ENCODE measurements around the gene SSX2IP.

The SSX2IP gene

GRCh38 chr1:84721152-84721551, 30.9 kb upstream of the SSX2IP start:
- Mint-ChIP-seq H3K4me3 (no peak overlapping the region), H3K36me3 (ENCODE audit: low read depth) (no peaks in the 10 kb centered on the region), H3K4me1 (ENCODE audit: low read depth) (peaks cover 26% of the 10 kb centered on the region), H3K27me3 (peaks cover 4% of the 10 kb centered on the region), H3K27ac (no peak overlapping the region), H3K9me3 (no peaks in the 10 kb centered on the region)
- DNase-seq: no peak

- Mint-ChIP-seq H3K27me3 (peaks cover 4% of the 10 kb centered on the region), H3K27ac (no peak overlapping the region), H3K4me3 (no peak overlapping the region), H3K4me1 (ENCODE audit: low read depth) (peaks cover 26% of the 10 kb centered on the region), H3K36me3 (ENCODE audit: low read depth) (no peaks in the 10 kb centered on the region), H3K9me3 (no peaks in the 10 kb centered on the region)
- no peak for DNase-seq
Measured at GRCh38 chr1:84720221-84720780, 30.0 kb upstream of the SSX2IP start.

DNA sequence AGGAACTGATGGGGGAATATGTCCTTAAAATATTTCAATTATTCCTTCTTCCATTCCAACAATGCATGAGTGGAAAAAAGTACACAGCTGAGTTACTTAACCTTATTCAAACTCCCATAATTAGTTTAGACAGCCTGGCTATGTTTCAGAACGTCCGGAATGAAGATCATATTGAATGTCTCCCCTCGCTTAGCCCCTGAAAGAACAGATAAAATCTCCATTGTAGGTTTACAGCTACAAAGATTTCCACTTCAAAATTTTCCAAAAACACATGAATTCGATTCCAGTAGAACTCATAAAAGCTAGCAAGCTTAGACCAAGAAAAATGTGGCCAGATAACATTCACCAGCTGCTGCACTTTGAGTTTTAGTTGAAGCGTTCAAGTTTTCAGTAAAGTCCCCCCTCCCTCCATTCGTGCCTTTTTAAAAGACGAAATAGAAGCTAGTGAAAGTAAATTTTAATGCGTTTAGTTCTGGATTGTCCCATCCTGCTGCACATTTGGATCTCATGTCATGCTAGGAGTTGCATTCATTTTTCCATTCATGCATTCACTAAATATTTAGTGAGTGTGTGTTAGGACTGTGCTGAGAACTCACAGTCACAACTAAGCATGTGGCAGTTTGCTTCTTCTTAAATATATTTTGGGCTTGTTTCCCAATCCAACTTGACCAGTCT, 29.4 kb upstream of the SSX2IP start:
- Mint-ChIP-seq H3K4me1 (ENCODE audit: low read depth) (peaks cover 26% of the 10 kb centered on the region), H3K9me3 (no peaks in the 10 kb centered on the region), H3K27me3 (peaks cover 4% of the 10 kb centered on the region), H3K4me3 (no peak overlapping the region), H3K27ac (no peak overlapping the region), H3K36me3 (ENCODE audit: low read depth) (no peaks in the 10 kb centered on the region)
- no peak for DNase-seq

- Mint-ChIP-seq H3K27ac (no peak overlapping the region), H3K36me3 (ENCODE audit: low read depth) (no peaks in the 10 kb centered on the region), H3K27me3 (no peaks in the 10 kb centered on the region), H3K9me3 (no peaks in the 10 kb centered on the region), H3K4me3 (no peak overlapping the region), H3K4me1 (ENCODE audit: low read depth) (peaks cover 5% of the 10 kb centered on the region)
- DNase-seq: no peak
Measured at GRCh38 chr1:84715342-84716019, 25.2 kb upstream of the SSX2IP start.

GRCh38 chr1:84712276-84712874, 22.1 kb upstream of the SSX2IP start:
- DNase-seq: no peak
- H3K9me3 Mint-ChIP-seq: no peaks in the 10 kb centered on the region
- no peak overlapping the region for H3K27ac Mint-ChIP-seq
- H3K27me3 Mint-ChIP-seq: peaks cover 3% of the 10 kb centered on the region
- no peaks in the 10 kb centered on the region for H3K36me3 Mint-ChIP-seq (ENCODE audit: low read depth)
- H3K4me3 Mint-ChIP-seq: no peak overlapping the region
- H3K4me1 Mint-ChIP-seq (ENCODE audit: low read depth): no peaks in the 10 kb centered on the region

DNA sequence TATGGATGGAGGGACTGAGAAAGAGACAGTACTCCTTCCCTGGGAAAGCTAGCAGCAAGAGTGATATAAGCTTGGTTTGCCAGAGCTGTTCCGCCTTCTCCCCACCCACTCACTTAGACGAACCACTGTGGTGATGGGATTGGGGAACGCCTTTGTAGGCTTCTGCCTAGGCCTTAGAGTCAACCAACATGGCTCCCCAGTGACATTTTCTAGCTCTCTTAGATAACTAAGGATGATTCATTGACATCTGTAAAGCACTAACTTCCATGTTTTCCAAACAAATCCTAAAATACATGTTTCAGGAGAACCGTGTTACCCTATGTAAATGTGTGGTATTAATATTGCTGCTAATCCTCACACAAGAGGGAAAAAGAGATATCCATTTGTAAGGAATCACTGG, 21.6 kb upstream of the SSX2IP start:
- Mint-ChIP-seq H3K9me3 (no peaks in the 10 kb centered on the region), H3K4me3 (no peak overlapping the region), H3K4me1 (ENCODE audit: low read depth) (no peaks in the 10 kb centered on the region), H3K27me3 (peaks cover 3% of the 10 kb centered on the region), H3K36me3 (ENCODE audit: low read depth) (no peaks in the 10 kb centered on the region), H3K27ac (no peak overlapping the region)
- DNase-seq: no peak

GRCh38 chr1:84711121-84711520, 20.9 kb upstream of the SSX2IP start:
- H3K4me1 Mint-ChIP-seq (ENCODE audit: low read depth): no peaks in the 10 kb centered on the region

DNA sequence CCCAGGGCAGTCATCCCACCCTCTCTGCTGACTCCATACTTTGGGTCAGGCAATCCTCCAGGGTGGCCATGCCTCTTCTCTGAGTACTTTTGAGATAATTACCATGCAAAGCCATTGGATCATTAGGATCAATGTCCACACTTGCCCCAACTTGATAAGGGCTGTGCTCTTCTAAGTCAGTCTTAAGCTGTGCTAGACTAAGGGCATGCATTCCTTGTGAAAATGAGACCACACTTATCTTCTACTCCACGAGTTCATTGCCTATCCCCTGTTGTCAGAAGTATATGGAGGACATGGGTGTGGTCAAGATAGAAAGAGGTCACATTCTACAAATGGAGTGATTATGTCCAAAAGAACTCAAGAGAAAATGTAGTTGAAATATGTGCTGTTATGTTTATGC, 18.9 kb upstream of the SSX2IP start:
- H3K27me3 Mint-ChIP-seq: peaks cover 3% of the 10 kb centered on the region
- no peak overlapping the region for H3K27ac Mint-ChIP-seq
- no peaks in the 10 kb centered on the region for H3K36me3 Mint-ChIP-seq (ENCODE audit: low read depth)
- H3K4me3 Mint-ChIP-seq: no peak overlapping the region
- H3K4me1 Mint-ChIP-seq (ENCODE audit: low read depth): no peaks in the 10 kb centered on the region
- DNase-seq: no peak
- H3K9me3 Mint-ChIP-seq: no peaks in the 10 kb centered on the region

More at GRCh38 chr1:84711121-84711520, 20.9 kb upstream of the SSX2IP start:
- H3K27ac Mint-ChIP-seq: no peak overlapping the region
- peaks cover 3% of the 10 kb centered on the region for H3K27me3 Mint-ChIP-seq
- no peak overlapping the region for H3K4me3 Mint-ChIP-seq
- H3K36me3 Mint-ChIP-seq (ENCODE audit: low read depth): no peaks in the 10 kb centered on the region
- no peaks in the 10 kb centered on the region for H3K9me3 Mint-ChIP-seq
- no peak for DNase-seq

DNA sequence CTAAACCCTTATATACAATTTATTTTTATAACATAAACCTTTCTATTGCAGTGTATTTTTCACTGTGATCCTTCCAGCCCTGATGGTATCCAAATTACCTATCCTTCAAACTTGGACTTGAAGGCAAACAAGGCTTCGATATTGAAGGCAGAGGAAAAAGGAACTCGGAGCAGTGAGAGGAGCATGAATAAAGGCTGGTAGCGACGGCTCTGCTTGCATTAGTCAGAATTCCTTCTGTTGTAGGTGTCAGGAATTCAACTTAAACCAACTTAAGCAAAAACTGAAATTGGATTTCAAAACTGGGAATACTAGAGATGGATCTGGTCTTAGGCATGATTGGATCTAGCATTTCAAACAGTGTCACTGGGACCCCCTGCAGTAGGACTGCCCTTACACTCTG, 17.8 kb upstream of the SSX2IP start:
- no peak for DNase-seq
- Mint-ChIP-seq H3K27ac (no peak overlapping the region), H3K4me3 (no peak overlapping the region), H3K4me1 (ENCODE audit: low read depth) (no peaks in the 10 kb centered on the region), H3K9me3 (no peaks in the 10 kb centered on the region), H3K36me3 (ENCODE audit: low read depth) (no peaks in the 10 kb centered on the region), H3K27me3 (peaks cover 6% of the 10 kb centered on the region)

DNA sequence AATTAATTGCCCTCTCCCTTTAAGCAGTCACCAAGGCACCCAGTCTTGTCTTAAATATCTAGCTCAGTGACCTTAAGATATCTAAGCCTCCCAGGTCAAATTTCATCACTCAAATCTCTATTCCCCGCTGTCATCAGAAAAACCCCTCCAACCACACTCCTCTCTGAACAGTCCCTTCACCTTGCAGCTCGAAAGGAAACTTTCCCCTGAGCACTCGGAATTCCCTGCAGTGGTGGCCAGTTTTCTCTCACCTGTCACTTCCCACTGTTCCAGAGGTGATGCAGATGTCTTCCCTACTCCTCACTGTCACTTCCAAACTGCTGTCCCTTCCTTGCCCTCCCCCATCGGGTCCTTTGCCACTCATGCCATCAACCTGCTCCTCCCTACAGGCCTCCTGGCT, 15.3 kb upstream of the SSX2IP start:
- H3K27me3 Mint-ChIP-seq: peaks cover 15% of the 10 kb centered on the region
- H3K4me1 Mint-ChIP-seq (ENCODE audit: low read depth): peaks cover under 1% of the 10 kb centered on the region
- no peak overlapping the region for H3K4me3 Mint-ChIP-seq
- H3K27ac Mint-ChIP-seq: no peak overlapping the region
- DNase-seq: no peak
- H3K36me3 Mint-ChIP-seq (ENCODE audit: low read depth): no peaks in the 10 kb centered on the region
- H3K9me3 Mint-ChIP-seq: no peaks in the 10 kb centered on the region

DNA sequence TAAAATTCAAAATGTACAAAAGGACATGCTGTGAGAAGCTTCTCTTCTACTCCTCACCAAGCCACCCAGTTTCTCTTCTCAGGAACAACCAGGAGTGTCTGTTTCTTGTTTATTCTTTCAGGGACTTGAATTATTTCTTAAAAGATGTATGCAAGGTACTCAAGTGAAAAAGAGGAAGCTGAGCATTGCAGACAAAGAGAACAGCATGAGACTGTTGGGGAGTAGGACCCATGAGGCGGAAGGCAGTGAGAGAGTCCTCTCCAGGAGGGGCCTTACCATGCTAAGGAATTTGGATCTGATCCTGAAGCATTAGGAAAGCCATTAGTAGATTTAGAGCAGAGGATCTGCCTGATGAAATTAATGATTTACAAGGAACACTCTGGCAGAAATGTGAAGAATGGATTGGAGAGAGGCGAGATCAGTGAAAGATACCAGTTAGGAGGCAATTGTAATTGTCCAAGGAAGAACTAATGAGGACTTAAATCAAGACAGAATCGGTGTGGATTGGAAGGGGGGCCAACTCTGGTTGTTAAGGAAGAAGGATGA, 14.7 kb upstream of the SSX2IP start:
- no peaks in the 10 kb centered on the region for H3K36me3 Mint-ChIP-seq (ENCODE audit: low read depth)
- H3K4me3 Mint-ChIP-seq: no peak overlapping the region
- peaks cover 15% of the 10 kb centered on the region for H3K27me3 Mint-ChIP-seq
- no peak overlapping the region for H3K27ac Mint-ChIP-seq
- no peak for DNase-seq
- no peaks in the 10 kb centered on the region for H3K9me3 Mint-ChIP-seq
- peaks cover 7% of the 10 kb centered on the region for H3K4me1 Mint-ChIP-seq (ENCODE audit: low read depth)

DNA sequence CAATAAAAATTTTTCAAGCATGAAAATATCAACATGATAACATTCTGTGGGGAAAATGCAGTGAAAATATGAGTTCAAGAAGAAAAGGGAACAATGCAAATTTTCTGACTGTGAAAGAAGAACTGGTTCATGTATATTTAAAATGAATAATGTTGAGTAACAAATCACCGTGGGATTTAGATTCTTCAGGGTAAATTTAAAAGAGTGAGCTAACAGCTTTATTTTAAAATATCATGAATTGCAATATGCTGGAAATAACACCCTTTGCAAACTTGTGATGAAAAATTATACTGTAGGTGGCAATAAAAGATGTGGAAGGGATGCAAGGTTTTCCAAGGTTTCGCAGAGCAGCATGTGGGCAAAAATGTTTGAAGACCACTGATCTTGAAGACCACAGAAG, 13.2 kb upstream of the SSX2IP start:
- peaks cover 12% of the 10 kb centered on the region for H3K4me1 Mint-ChIP-seq (ENCODE audit: low read depth)
- H3K36me3 Mint-ChIP-seq (ENCODE audit: low read depth): no peaks in the 10 kb centered on the region
- peaks cover 12% of the 10 kb centered on the region for H3K27me3 Mint-ChIP-seq
- H3K9me3 Mint-ChIP-seq: no peaks in the 10 kb centered on the region
- H3K27ac Mint-ChIP-seq: no peak overlapping the region
- no peak overlapping the region for H3K4me3 Mint-ChIP-seq
- DNase-seq: no peak

DNA sequence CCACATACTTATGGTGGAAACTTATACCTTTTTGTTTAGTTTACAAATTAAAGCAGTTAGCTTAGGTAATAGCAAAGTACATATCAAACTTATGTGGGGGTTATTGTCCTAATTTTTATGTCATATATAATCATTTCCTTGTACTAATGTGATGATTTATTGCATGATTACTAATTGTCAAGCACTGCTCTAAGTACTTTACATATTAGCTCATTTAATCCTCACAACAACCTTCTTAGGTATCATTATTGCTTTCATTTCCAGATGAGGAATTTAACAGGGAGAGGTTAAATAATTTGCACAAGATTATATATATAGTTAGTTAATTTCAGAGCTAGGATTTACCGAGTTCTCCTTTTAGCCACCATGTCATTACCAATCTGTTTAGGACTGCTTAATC, 11.9 kb upstream of the SSX2IP start:
- H3K27me3 Mint-ChIP-seq: peaks cover 12% of the 10 kb centered on the region
- no peaks in the 10 kb centered on the region for H3K9me3 Mint-ChIP-seq
- no peaks in the 10 kb centered on the region for H3K36me3 Mint-ChIP-seq (ENCODE audit: low read depth)
- no peak for DNase-seq
- no peak overlapping the region for H3K4me3 Mint-ChIP-seq
- no peak overlapping the region for H3K27ac Mint-ChIP-seq
- H3K4me1 Mint-ChIP-seq (ENCODE audit: low read depth): peaks cover 12% of the 10 kb centered on the region

GRCh38 chr1:84701376-84701775, 11.1 kb upstream of the SSX2IP start:
- no peaks in the 10 kb centered on the region for H3K36me3 Mint-ChIP-seq (ENCODE audit: low read depth)
- no peak for DNase-seq
- peaks cover 12% of the 10 kb centered on the region for H3K27me3 Mint-ChIP-seq
- no peaks in the 10 kb centered on the region for H3K9me3 Mint-ChIP-seq
- H3K4me3 Mint-ChIP-seq: no peak overlapping the region
- H3K27ac Mint-ChIP-seq: no peak overlapping the region
- peaks cover 12% of the 10 kb centered on the region for H3K4me1 Mint-ChIP-seq (ENCODE audit: low read depth)

- H3K36me3 Mint-ChIP-seq (ENCODE audit: low read depth): no peaks in the 10 kb centered on the region
- no peak overlapping the region for H3K4me3 Mint-ChIP-seq
- H3K27me3 Mint-ChIP-seq: peaks cover 12% of the 10 kb centered on the region
- DNase-seq: no peak
- H3K9me3 Mint-ChIP-seq: no peaks in the 10 kb centered on the region
- peaks cover 12% of the 10 kb centered on the region for H3K4me1 Mint-ChIP-seq (ENCODE audit: low read depth)
- no peak overlapping the region for H3K27ac Mint-ChIP-seq
Measured at GRCh38 chr1:84700070-84700469, 9.8 kb upstream of the SSX2IP start.

Measured in activated T-cell treated with anti-CD3 and anti-CD28 coated beads, Interleukin-2, amount 50 U/mL, for 24 hours (primary cell).